Measurements from ENCODE around the gene SBK2. TPM values are rescaled to one million over a fixed set of nuclear protein-coding genes. Genes with fewer than 3 reads are reported as not detected.

SBK2 gene
- total RNA-seq, 1 donor from 2014 or later = not detected

- intact Hi-C loops (cut with DNase I) = no loop called here
- TF ChIP-seq, protein P1, sequence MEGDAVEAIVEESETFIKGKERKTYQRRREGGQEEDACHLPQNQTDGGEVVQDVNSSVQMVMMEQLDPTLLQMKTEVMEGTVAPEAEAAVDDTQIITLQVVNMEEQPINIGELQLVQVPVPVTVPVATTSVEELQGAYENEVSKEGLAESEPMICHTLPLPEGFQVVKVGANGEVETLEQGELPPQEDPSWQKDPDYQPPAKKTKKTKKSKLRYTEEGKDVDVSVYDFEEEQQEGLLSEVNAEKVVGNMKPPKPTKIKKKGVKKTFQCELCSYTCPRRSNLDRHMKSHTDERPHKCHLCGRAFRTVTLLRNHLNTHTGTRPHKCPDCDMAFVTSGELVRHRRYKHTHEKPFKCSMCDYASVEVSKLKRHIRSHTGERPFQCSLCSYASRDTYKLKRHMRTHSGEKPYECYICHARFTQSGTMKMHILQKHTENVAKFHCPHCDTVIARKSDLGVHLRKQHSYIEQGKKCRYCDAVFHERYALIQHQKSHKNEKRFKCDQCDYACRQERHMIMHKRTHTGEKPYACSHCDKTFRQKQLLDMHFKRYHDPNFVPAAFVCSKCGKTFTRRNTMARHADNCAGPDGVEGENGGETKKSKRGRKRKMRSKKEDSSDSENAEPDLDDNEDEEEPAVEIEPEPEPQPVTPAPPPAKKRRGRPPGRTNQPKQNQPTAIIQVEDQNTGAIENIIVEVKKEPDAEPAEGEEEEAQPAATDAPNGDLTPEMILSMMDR (IDR thresholded peaks at IDR 0.05) = no peak
- H3K27ac ChIP-seq = no peak overlapping the region
- H3K27me3 ChIP-seq = no peaks in the 10 kb centered on the region
- peaks cover 3% of the 10 kb centered on the region for H3K4me1 ChIP-seq
- H3K4me3 ChIP-seq = no peak overlapping the region
- ATAC-seq = no peak
- no peaks in the 10 kb centered on the region for H3K36me3 ChIP-seq
- no peak for DNase-seq
- no peaks in the 10 kb centered on the region for H3K9me3 ChIP-seq
Measured at GRCh38 chr19:55525289-55526101, 11.4 kb downstream of the SBK2 start.

GRCh38 chr19:55520691-55521292, 16.1 kb downstream of the SBK2 start:
- H3K4me1 ChIP-seq = no peaks in the 10 kb centered on the region
- DNase-seq (no peak), ATAC-seq (no peak)
- no peak overlapping the region for H3K27ac ChIP-seq
- intact Hi-C loops (cut with DNase I) = no loop called here
- H3K4me3 ChIP-seq = no peak overlapping the region
- H3K36me3 ChIP-seq = no peaks in the 10 kb centered on the region
- TF ChIP-seq, protein P1 (IDR thresholded peaks at IDR 0.05) = no peak
- H3K27me3 ChIP-seq = no peaks in the 10 kb centered on the region
- H3K9me3 ChIP-seq = no peaks in the 10 kb centered on the region

DNA sequence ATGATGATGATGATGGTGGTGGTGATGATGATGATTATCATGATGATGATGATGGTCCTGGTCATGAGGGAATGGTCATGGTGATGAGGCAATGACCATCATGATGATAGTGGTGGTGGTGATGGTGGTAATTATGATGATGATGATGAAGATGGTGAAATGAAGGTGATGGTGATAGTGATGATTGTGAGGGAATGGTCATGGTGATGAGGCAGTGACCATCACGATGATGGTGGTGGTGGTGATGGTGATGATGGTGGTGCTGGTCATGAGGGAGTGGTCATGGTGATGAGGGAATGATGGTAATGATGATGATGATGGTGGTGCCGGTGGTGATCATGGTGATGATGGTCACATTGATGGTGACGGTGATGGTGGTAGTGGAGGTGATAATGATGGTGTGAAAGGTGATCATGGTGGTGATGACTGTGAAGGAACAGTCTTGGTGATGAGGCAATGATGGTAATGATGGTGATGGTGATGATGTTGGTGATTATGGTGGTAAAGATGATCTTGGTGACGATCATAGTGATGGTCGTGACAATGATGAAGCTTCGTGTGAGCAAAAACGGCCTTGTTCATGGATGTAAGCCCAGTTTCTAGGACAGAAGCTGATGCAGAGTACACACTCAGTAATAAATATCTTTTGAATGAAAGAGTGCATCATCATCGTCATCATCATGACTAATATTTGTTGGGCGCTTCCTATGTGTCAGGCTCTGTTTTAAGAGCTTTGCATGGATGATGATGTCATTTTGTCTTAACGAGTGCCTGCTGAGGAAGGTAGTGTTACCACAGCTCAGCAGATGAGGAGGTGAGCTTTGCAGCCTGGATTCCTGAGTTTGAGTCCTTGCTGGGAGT, 17.3 kb downstream of the SBK2 start:
- H3K4me3 ChIP-seq = no peak overlapping the region
- no peak for ATAC-seq
- no peak for DNase-seq
- intact Hi-C loops (cut with DNase I) = no loop called here
- TF ChIP-seq, protein P1 (IDR thresholded peaks at IDR 0.05) = no peak
- H3K27ac ChIP-seq = no peak overlapping the region
- no peaks in the 10 kb centered on the region for H3K27me3 ChIP-seq
- no peaks in the 10 kb centered on the region for H3K36me3 ChIP-seq
- no peaks in the 10 kb centered on the region for H3K4me1 ChIP-seq
- no peaks in the 10 kb centered on the region for H3K9me3 ChIP-seq

DNA sequence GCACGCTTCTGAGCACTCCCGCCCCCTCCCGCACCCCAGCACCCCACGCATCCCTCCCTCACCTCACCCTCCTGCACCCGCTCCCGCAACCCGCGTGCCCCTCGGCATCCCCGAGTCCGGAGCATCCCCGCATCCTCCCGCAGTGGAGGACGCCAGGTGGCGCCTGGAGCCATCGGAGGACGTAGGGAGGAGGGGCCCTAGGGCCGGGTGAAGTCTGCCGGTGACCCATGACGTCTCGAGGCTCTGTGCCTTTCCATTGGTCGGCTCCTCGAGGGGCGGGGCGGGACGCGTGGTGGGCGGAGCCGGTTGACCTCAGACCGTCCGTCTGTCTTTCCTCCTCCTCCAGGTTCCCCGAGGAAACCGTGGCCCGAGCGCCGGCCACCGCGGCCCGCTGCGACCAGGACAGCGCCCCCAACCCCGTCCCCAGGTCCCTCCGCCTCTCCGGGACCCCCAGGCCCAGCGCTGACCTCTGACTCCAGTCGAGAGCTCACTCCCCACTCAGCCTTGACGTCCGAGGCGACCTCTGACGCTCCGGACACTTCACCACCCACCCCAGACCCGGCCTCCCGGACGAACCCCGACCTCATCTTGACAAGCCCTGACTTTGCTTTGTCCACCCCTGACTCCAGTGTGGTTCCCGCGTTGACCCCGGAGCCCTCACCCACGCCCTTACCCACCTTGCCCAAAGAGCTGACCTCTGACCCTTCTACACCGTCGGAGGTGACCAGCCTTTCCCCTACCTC, 19.9 kb downstream of the SBK2 start:
- no peaks in the 10 kb centered on the region for H3K9me3 ChIP-seq
- DNase-seq (peak; percentile 95), ATAC-seq (peak; percentile 100)
- H3K4me3 ChIP-seq = peak overlapping the region; percentile 59
- H3K4me1 ChIP-seq = no peaks in the 10 kb centered on the region
- TF ChIP-seq, protein P1 (IDR thresholded peaks at IDR 0.05) = peak; percentile 73
- H3K27me3 ChIP-seq = peaks cover 4% of the 10 kb centered on the region
- H3K36me3 ChIP-seq = no peaks in the 10 kb centered on the region
- intact Hi-C loops (cut with DNase I) = no loop called here
- H3K27ac ChIP-seq = peak overlapping the region; percentile 92

GRCh38 chr19:55508120-55508519, 28.8 kb downstream of the SBK2 start:
- Histone ChIP-seq H3K27me3 (peaks cover 7% of the 10 kb centered on the region), H3K36me3 (no peaks in the 10 kb centered on the region), H3K4me3 (no peak overlapping the region), H3K4me1 (no peaks in the 10 kb centered on the region), H3K27ac (no peak overlapping the region), H3K9me3 (no peaks in the 10 kb centered on the region)
- TF ChIP-seq, protein P1 (IDR thresholded peaks at IDR 0.05) = no peak
- intact Hi-C loops (cut with DNase I) = no loop called here
- ATAC-seq (no peak), DNase-seq (no peak)

Data from upper lobe of right lung (tissue), 1 donor.